K562 (cell line): Measurements from ENCODE around the gene POLE2. TPM values are rescaled to one million over a fixed set of nuclear protein-coding genes. Genes with fewer than 3 reads are reported as not detected.
A peak's percentile ranks its signal among the peaks of the same experiment; 100 is the strongest.

ENCODE experiments used
- ATAC-seq: fragments of 200-7000 bp; cut with Tn5 transposase; 3 replicates; pipeline ENCODE4 v1.9.1; 2020; ENCODE audit warnings: moderate library complexity
- BruUV-seq: library from RNA; stranded (reverse); fragments of 400-500 nt; replicated peaks from 2 replicates; lab custom pipeline; 2021; lab: Mats Ljungman, UMichigan
- CTCF ChIA-PET: fragments of 300-600 bp; formaldehyde crosslinking; extraction: SDS; loops from one replicate; lab custom pipeline; 2021; ENCODE audit warnings: low intra/inter-chr PET ratio; lab: Yijun Ruan, JAX
- POLR2A ChIA-PET: fragments of 300-600, 350-650 bp; sonication (Branson Sonifier 250); formaldehyde crosslinking; extraction: SDS; loops from one replicate; lab custom pipeline; 2021; ENCODE audit warnings: antibody characterized with exemption, inconsistent platforms; lab: Yijun Ruan, JAX
- DNase-seq, 4 experiments: peaks; one replicate each; pipeline versions ENCODE4 v3.0.0 to v3.0.0-alpha.2; 2011 to 2018; ENCODE audit warnings: low spot score in 3 of 4, mixed read lengths in 3 of 4; ENCODE audit errors: extremely low read depth in 1 of 4
- FAIRE-seq: peaks from 2 replicates; lab custom pipeline; 2011; peaks lifted over from hg19 to GRCh38; lab: Jason Lieb, UNC
- H2AFZ ChIP-seq: 2 replicates; pipeline ENCODE4 v1.6.0; 2011; ENCODE audit warnings: low read depth, low read length, control low read depth, inconsistent platforms
- H3K27ac ChIP-seq: fragments of 200-600 bp; 3 replicates; pipeline ENCODE4 v1.8.0; 2011; ENCODE audit warnings: low read depth, mild to moderate bottlenecking, control low read depth, inconsistent platforms, low read length, moderate library complexity, mixed read lengths; ENCODE audit errors: extremely low read depth
- H3K27me3 ChIP-seq, 2 experiments: fragments of 300-600 bp in 1 of 2; 2 replicates in 1 of 2; 3 replicates in 1 of 2; pipeline versions ENCODE4 v1.6.0 to v1.8.0; 2011; ENCODE audit warnings: inconsistent platforms in 2 of 2, low read length in 2 of 2, mild to moderate bottlenecking in 1 of 2, mixed read lengths in 1 of 2, moderate library complexity in 1 of 2; ENCODE audit not compliant: control insufficient read depth in 2 of 2, insufficient read depth in 2 of 2
- H3K36me3 ChIP-seq: fragments of 300-600 bp; 3 replicates; pipeline ENCODE4 v1.8.0; 2011; ENCODE audit warnings: mild to moderate bottlenecking, low read length, inconsistent platforms; ENCODE audit not compliant: control insufficient read depth, insufficient read depth
- H3K4me1 ChIP-seq, 2 experiments: fragments of 200-600 bp in 1 of 2; replicated peaks in 1 of 2; 2 replicates in 1 of 2; 3 replicates in 1 of 2; pipeline versions ENCODE4 v1.5.1 to v1.8.0; 2011; ENCODE audit warnings: inconsistent platforms in 2 of 2, low read length in 2 of 2, mild to moderate bottlenecking in 1 of 2, mixed read lengths in 1 of 2, moderate library complexity in 1 of 2; ENCODE audit not compliant: control insufficient read depth in 2 of 2, insufficient read depth in 2 of 2
- H3K4me2 ChIP-seq: 2 replicates; pipeline ENCODE4 v1.6.1; 2011; ENCODE audit warnings: low read length, control low read depth, inconsistent platforms, mixed read lengths; ENCODE audit not compliant: insufficient read depth
- H3K4me3 ChIP-seq: fragments of 200-600 bp; sonication (generic), shearing (Covaris generic); 2 replicates; pipeline ENCODE4 v1.5.1; 2016; ENCODE audit warnings: control low read depth, inconsistent platforms
- H3K79me2 ChIP-seq: fragments of 200-600 bp; 3 replicates; pipeline ENCODE4 v1.8.0; 2011; ENCODE audit warnings: low read length, inconsistent platforms; ENCODE audit not compliant: control insufficient read depth, insufficient read depth
- H3K9ac ChIP-seq, 2 experiments: 2 replicates each; pipeline versions ENCODE4 v1.6.0 to v1.6.1; 2011; ENCODE audit warnings: low read depth in 2 of 2, low read length in 2 of 2, control low read depth in 1 of 2, inconsistent platforms in 1 of 2, mild to moderate bottlenecking in 1 of 2, mixed read lengths in 1 of 2; ENCODE audit not compliant: insufficient read depth in 1 of 2
- H3K9me1 ChIP-seq: one replicate; pipeline ENCODE4 v1.6.0; 2011; ENCODE audit warnings: inconsistent platforms, mild to moderate bottlenecking, low read length, moderate library complexity; ENCODE audit not compliant: control insufficient read depth, insufficient read depth
- H3K9me3 ChIP-seq: replicated peaks from 2 replicates; pipeline ENCODE4 v1.5.1; 2011; ENCODE audit warnings: low read depth, low read length, inconsistent platforms; ENCODE audit not compliant: control insufficient read depth, insufficient read depth
- H4K20me1 ChIP-seq: replicated peaks from 2 replicates; pipeline ENCODE4 v1.6.1; 2011; ENCODE audit warnings: low read length, inconsistent platforms, mixed read lengths; ENCODE audit not compliant: control insufficient read depth, insufficient read depth
- BCOR ChIP-seq: fragments of 450-650 bp; IDR thresholded peaks from 2 replicates; pipeline ENCODE4 v1.6.1; 2016
- NFRKB ChIP-seq: fragments of 450-650 bp; IDR thresholded peaks from 2 replicates; pipeline ENCODE4 v1.6.1; 2016; ENCODE audit warnings: low read depth
- NFXL1 ChIP-seq: fragments of 450-650 bp; formaldehyde crosslinking; IDR thresholded peaks from 2 replicates; pipeline ENCODE4 v1.4.0; 2021; ENCODE audit warnings: mild to moderate bottlenecking
- RBBP5 ChIP-seq: fragments of 200-600 bp; sonication (generic); IDR thresholded peaks from 2 replicates; pipeline ENCODE4 v1.6.1; 2012; ENCODE audit warnings: borderline replicate concordance, mild to moderate bottlenecking, low read length, control low read depth, inconsistent platforms; ENCODE audit not compliant: insufficient read depth, poor library complexity, severe bottlenecking
- SPI1 ChIP-seq: IDR thresholded peaks from 2 replicates; pipeline ENCODE4 v1.6.1; 2011; ENCODE audit warnings: low read depth, low read length, control low read depth, borderline replicate concordance
- SRF ChIP-seq, 2 experiments: fragments of 250-450, 450-650 bp in 1 of 2; sonication (Bioruptor Pico) in 1 of 2; sonication (generic) in 1 of 2; formaldehyde crosslinking; IDR thresholded peaks; 2 replicates each; pipeline versions ENCODE4 v1.5.0 to v1.5.1; 2020 to 2022; ENCODE audit warnings: mild to moderate bottlenecking in 1 of 2, missing genetic modification reagents in 1 of 2
- ZNF79 ChIP-seq: fragments of 250-450 bp; sonication (Bioruptor Pico); IDR thresholded peaks from 2 replicates; pipeline ENCODE4 v1.4.0; 2020; ENCODE audit warnings: low read depth, mild to moderate bottlenecking, moderate library complexity
- WGBS: fragments of 100-300 bp; shearing (Covaris generic); methylation state at CpG from one replicate; pipeline ENCODE4 v1.1.6; 2016; ENCODE audit warnings: low coverage, mixed read lengths; ENCODE audit not compliant: insufficient coverage; ENCODE audit errors: missing lambda C conversion rate; 5-methylcytosine and 5-hydroxymethylcytosine counted together
- in situ Hi-C: fragments of 300-500 bp; cut with MboI; formaldehyde crosslinking; loops from 4 replicates; pipeline ENCODE4 v1.15.0; 2018; ENCODE audit warnings: inconsistent platforms, mixed read lengths
- intact Hi-C: fragments of 100-400 bp; cut with micrococcal nuclease; formaldehyde crosslinking; loops from 2 replicates; pipeline ENCODE4 v1.14.2; 2022
- polyA plus RNA-seq, 8 experiments: library from polyadenylated mRNA; depleted of rRNA in 4 of 8; stranded (reverse) in 5 of 8; unstranded in 3 of 8; fragments of >200 nt; fragmentation: Nextera tagmentation in 2 of 8; fragmentation: Illumina TruSeq in 1 of 8; extraction: Ambion mirVana in 2 of 8; extraction: Trizol in 1 of 8; gene quantifications; 2 replicates each; pipeline versions ENCODE4 v1.2.1 to v1.2.3, GENCODE V29; 2011 to 2014; ENCODE audit warnings: inconsistent platforms in 1 of 8, missing spikeins in 1 of 8
- total RNA-seq, 7 experiments: library from RNA; depleted of rRNA in 6 of 7; stranded (reverse); fragments of >200 nt in 6 of 7; fragmentation: Illumina TruSeq in 2 of 7; extraction: Trizol in 2 of 7; gene quantifications; 2 replicates each; pipeline versions ENCODE4 v1.2.1 to v1.2.3, GENCODE V29; 2011 to 2021; ENCODE audit warnings: low replicate concordance in 1 of 7
- TF ChIP-seq, protein P1 (sequence below): fragments of 150-350 bp; IDR thresholded peaks from 2 replicates; pipeline ENCODE4 v1.6.1; 2014; ENCODE audit warnings: low read depth, mild to moderate bottlenecking, low read length, borderline replicate concordance
- TF ChIP-seq, protein P2 (sequence below): fragments of 450-650 bp; IDR thresholded peaks from 2 replicates; pipeline ENCODE4 v1.6.1; 2016; ENCODE audit warnings: mild to moderate bottlenecking

The POLE2 gene
- total and polyA plus RNA-seq, 9 of the 15 experiments (the other 6 are each of a cell fraction or from before 2014, with no cell fraction given) = 30.7 to 78.4 (median 55.4) TPM

DNA sequence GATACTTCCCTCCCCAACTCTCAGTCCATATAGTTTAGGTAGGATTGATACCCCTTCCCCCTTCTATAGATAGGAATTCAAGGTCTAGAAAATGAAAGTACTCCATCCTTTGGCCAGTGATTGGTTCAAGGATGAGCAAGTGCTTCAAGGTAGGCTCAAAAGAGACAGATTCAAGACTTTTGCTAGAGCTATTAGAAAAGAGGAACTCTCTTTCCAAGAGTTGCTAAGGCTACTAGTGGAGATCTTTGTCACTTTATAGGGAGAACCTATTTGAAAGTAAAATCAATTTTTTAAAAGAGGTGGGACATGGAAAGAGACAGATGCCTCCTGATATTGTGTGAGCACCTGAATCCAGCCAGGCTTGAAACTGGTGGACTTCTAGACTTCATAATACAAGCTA lies 17.5 kb downstream of the POLE2 start:
- POLR2A ChIA-PET = no interaction called here
- no peaks in the 10 kb centered on the region for H3K9me3 ChIP-seq
- no peak overlapping the region for H3K4me2 ChIP-seq
- DNase-seq = no peak
- no peak overlapping the region for H3K4me3 ChIP-seq
- no peak overlapping the region for H2AFZ ChIP-seq
- H3K9ac ChIP-seq = no peak overlapping the region
- peaks cover 64% of the 10 kb centered on the region for H3K36me3 ChIP-seq
- H3K4me1 ChIP-seq = no peaks in the 10 kb centered on the region; a peak in 1 of 5 replicates
- no peak for FAIRE-seq
- in situ Hi-C loops (no loop called here), intact Hi-C loops (no loop called here)
- no peaks in the 10 kb centered on the region for H4K20me1 ChIP-seq
- H3K27ac ChIP-seq = no peak overlapping the region
- H3K27me3 ChIP-seq = no peaks in the 10 kb centered on the region
- H3K79me2 ChIP-seq = no peaks in the 10 kb centered on the region
- CTCF ChIA-PET = no interaction called here
- no peak for TF ChIP-seq RBBP5
- TF ChIP-seq SPI1 = peak; percentile 70
- no peak for TF ChIP-seq ZNF79 (CRISPR knock-in tag)
- TF ChIP-seq, all 486 proteins: peak for 1
- no peaks in the 10 kb centered on the region for H3K9me1 ChIP-seq
- no peak for ATAC-seq
- no TSS peak for BruUV-seq

DNA sequence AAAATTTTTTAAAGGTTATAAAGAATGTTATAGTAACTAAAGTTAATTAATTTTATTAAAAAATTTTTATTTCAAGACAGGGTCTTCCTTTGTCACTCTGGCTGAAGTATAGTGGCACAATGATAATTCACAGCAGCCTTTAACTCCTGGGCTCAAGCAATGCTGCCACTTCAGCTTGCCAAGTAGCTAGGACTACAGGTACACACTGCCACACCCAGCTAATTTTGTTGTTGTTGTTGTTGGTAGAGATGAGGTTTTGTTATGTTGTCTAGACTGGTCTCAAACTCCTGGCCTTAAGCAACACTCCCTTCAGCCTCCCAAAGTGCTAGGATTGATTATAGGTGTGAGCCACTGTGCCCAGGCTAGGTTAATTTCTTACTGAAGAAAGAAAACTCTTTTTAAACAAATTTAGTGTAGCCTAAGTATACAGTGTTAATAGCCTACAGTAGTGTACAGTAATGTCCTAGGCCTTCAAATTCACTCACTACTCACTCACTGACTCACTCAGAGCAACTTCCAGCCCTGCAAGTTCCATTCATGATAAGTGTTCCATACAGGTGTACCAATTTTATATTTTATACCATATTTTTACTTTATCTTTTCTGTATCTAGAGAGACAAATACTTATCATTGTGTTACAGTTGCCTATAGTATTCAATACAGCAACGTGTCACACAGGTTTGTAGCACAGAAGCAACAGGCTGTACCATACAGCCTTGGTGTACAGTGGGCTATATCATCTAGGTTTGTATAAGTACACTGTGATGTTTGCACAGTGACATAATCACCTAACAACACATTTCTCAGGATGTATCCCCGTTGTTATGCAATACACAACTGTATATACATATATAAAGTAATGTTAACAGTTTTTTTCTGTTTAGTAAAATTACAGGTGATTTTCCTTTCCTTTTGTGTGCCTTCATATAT lies 28.2 kb downstream of the POLE2 start:
- Histone ChIP-seq H3K9me1 (no peaks in the 10 kb centered on the region), H3K9ac (no peak overlapping the region), H3K4me2 (no peak overlapping the region), H3K79me2 (no peaks in the 10 kb centered on the region), H3K27me3 (no peaks in the 10 kb centered on the region), H3K27ac (no peak overlapping the region), H3K4me1 (no peaks in the 10 kb centered on the region; a peak in 1 of 5 replicates), H3K9me3 (no peaks in the 10 kb centered on the region), H4K20me1 (no peaks in the 10 kb centered on the region), H2AFZ (no peak overlapping the region), H3K4me3 (no peak overlapping the region), H3K36me3 (peaks cover 44% of the 10 kb centered on the region)
- in situ Hi-C loops (no loop called here), intact Hi-C loops (no loop called here)
- no TSS peak for BruUV-seq
- no peak for DNase-seq
- no peak for ATAC-seq
- 50% methylated on average over 2 of the region's 2 CpGs for WGBS
- FAIRE-seq = no peak
- ChIA-PET CTCF (no interaction called here), POLR2A (no interaction called here)
- TF ChIP-seq SRF (CRISPR knock-in tag; IDR thresholded peaks at IDR 0.05) = no peak
- TF ChIP-seq BCOR = no peak
- no peak for TF ChIP-seq NFRKB
- TF ChIP-seq, protein P1, sequence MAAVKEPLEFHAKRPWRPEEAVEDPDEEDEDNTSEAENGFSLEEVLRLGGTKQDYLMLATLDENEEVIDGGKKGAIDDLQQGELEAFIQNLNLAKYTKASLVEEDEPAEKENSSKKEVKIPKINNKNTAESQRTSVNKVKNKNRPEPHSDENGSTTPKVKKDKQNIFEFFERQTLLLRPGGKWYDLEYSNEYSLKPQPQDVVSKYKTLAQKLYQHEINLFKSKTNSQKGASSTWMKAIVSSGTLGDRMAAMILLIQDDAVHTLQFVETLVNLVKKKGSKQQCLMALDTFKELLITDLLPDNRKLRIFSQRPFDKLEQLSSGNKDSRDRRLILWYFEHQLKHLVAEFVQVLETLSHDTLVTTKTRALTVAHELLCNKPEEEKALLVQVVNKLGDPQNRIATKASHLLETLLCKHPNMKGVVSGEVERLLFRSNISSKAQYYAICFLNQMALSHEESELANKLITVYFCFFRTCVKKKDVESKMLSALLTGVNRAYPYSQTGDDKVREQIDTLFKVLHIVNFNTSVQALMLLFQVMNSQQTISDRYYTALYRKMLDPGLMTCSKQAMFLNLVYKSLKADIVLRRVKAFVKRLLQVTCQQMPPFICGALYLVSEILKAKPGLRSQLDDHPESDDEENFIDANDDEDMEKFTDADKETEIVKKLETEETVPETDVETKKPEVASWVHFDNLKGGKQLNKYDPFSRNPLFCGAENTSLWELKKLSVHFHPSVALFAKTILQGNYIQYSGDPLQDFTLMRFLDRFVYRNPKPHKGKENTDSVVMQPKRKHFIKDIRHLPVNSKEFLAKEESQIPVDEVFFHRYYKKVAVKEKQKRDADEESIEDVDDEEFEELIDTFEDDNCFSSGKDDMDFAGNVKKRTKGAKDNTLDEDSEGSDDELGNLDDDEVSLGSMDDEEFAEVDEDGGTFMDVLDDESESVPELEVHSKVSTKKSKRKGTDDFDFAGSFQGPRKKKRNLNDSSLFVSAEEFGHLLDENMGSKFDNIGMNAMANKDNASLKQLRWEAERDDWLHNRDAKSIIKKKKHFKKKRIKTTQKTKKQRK = no peak
- TF ChIP-seq NFXL1 (CRISPR knock-in tag) = no peak
- TF ChIP-seq, protein P2, sequence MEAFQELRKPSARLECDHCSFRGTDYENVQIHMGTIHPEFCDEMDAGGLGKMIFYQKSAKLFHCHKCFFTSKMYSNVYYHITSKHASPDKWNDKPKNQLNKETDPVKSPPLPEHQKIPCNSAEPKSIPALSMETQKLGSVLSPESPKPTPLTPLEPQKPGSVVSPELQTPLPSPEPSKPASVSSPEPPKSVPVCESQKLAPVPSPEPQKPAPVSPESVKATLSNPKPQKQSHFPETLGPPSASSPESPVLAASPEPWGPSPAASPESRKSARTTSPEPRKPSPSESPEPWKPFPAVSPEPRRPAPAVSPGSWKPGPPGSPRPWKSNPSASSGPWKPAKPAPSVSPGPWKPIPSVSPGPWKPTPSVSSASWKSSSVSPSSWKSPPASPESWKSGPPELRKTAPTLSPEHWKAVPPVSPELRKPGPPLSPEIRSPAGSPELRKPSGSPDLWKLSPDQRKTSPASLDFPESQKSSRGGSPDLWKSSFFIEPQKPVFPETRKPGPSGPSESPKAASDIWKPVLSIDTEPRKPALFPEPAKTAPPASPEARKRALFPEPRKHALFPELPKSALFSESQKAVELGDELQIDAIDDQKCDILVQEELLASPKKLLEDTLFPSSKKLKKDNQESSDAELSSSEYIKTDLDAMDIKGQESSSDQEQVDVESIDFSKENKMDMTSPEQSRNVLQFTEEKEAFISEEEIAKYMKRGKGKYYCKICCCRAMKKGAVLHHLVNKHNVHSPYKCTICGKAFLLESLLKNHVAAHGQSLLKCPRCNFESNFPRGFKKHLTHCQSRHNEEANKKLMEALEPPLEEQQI = no peak
